GM18870 (cell line): ENCODE data around the gene HPCA.

Experiments used
- ATAC-seq: cut with Tn5 transposase; IDR thresholded peaks from one replicate; pipeline ENCODE4 v1.9.1; 2021; ENCODE audit warnings: moderate library complexity; ENCODE audit not compliant: unreplicated experiment

The HPCA gene

GRCh38 chr1:32886004-32886827, at the start of gene HPCA:
Gene HPCA, plus strand, starts transcription at chr1:32886491. Its CDS starts 2,408 bp downstream, at chr1:32888899.
- no peak for ATAC-seq

- no peak for ATAC-seq
Measured at GRCh38 chr1:32848354-32849063, 37.8 kb upstream of the HPCA start.

- ATAC-seq, result no peak
Measured at GRCh38 chr1:32855861-32856617, 30.3 kb upstream of the HPCA start.

DNA sequence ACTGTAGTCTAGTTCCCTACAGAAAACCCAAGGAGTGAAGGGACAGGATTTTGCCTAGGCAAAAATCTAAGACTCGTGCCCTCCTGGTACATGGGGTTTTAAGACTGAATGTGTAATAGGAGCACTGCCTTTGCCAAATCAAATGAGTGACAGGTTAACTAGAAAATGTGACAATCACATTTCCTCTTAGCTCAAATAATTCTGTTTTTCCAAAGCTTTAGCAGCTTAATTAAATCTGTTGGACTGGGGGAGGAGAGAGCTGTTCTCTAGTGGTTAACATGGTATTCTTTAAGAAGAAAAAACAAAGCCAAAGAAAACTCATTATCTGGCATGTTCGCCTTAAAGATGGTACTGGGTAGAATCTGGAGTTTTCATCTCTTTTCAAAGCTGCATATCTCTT, 28.2 kb upstream of the HPCA start:
- ATAC-seq, result no peak

DNA sequence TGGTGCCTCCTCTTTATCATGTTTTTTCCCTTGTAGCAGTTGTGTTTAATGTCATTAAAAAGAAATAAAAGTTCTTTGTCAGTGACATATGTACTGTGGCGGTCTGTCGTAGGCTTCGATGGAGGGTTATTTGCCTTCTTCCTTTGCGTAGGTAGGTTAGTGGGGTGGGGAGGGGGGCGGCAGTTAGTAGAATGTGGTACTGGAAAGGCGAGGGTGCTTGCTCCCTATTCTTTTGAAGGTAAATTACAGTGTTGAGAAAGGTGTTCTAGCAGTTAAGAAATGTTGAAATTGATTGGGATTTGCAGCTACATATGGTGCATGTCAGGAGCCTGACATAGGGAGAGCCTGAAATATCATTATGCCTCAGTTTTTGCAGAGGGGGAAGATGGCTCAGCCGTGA, 27.5 kb upstream of the HPCA start:
- no peak for ATAC-seq

DNA sequence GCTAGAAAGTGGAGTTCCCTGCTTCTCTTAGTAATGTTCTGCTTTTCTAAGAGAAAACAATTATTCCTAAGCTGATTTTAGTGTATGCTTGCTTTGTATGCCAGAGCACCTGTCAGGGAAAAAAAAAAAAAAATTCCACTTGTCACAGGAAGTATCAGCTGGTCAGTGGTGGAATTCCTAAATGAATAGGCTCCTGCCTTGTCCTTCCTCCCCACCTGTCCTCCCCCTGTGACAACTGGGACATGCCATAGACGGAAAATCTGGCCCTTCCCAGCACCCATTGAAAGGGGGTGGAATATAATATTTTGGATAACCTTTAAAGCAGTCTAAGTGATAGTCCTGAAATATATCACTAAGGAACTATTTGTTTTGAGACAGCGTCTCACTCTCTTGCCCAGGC, 26.4 kb upstream of the HPCA start:
- no peak for ATAC-seq

DNA sequence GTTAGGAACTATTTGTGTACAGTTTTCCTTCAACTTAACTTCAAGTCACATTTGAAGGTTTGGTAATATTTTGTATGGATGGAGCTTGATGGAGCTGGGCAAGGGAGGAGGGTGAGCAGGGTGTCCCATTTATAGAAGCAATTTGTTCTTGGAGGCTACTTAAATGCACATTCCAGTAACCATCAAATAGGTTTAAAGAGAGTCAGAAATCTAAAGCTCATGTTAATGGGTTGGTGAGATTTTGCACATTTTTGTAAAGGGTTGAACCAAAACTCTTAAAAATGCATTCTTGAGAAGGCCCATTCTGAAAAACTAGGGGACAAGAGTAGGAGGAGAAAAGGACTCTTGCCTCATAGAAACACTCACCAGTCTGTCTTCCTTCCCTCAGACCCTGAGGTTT, 25.7 kb upstream of the HPCA start:
- no peak for ATAC-seq

DNA sequence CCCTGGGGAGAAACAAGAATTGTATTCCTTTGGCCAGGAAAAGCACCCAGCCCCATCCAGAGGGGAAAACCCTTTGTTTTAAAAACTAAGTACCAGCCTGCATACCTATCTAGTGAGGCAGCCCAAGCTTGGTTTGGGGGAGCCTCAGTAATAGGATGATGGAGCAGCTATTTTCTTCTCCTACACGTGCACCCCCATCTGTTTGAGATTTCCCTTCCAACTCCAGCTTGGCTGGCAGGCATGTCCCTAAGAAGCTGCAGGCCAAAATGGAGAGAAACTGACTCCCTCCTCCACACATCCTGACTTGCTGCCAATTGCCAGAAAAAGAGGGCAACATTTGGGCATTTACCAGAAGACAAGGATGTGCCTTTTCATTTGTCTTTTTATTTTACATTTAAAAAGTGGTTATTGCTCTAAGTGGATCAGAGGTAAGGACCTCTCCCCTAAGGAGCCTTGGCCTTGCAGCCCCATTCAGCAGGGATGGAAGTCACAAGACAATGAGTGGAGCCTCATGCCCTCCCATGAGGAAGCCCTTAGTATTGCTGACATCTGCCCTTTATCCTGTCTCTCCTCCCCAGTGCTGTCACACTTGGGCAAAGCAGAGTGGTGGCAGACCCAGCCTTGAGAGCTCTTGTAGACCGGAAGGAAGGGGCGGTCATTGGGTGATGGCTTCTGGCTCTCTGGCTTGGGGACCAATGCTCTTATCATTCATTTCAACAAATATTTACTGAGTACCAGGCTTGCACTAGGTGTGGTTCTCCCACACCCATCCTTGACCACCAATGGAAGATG, 24.2 kb upstream of the HPCA start:
- ATAC-seq, result no peak

- ATAC-seq, result no peak
Measured at GRCh38 chr1:32863218-32863880, 22.9 kb upstream of the HPCA start.

DNA sequence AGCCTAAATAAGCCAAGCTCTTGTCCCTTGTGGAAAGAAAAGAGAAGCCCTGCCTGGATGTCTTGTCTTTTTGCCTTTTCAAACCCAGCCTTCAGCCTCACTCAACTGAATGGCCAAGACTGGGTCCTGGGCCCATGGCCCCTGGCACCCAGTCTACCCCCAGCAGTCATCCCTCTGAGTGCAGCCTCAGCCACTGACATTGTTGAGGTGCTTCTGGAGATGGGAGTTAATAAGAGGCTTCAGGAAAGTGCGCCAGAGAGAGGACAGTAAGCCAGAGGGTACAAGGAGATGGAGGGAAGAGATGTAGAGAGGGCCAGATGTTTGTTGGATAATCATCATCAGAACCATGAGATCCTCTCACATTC, 22.4 kb upstream of the HPCA start:
- no peak for ATAC-seq

GRCh38 chr1:32864375-32865019, 21.8 kb upstream of the HPCA start:
- ATAC-seq, result no peak

DNA sequence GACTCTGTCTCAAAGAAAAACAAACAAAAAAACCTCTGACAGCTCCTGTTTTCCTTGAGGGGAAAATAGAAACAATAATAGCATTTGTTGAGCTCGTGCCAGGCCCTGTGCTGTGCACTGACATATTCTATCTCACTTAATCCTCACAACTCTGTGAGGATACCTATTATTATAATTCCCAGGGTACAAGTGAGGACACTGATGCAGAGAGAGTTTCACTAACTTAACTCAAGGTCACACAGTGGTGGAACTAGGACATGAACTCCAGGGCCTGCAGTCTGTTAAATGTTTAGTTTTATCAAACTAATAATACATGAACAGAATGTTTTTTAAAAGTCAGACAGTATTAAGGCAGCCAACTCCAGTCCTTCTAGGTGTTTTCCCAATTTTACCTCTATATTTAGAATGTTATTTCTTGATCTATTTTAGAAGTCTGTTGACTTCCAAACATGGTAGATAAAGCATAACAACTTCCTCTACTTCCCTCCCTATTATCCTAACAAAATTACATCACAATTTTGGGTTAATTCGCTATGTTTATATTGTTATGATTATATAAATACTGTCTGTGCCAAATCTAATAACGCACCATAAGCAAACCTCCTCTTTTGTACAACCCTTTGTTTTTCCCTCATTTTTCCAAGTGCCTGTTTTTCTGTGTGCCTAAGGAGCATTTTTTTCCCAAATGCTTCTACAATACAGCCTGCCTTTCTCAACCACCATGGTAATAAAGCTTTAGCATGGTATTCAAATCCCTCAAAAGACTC, 20.5 kb upstream of the HPCA start:
- ATAC-seq, result no peak

DNA sequence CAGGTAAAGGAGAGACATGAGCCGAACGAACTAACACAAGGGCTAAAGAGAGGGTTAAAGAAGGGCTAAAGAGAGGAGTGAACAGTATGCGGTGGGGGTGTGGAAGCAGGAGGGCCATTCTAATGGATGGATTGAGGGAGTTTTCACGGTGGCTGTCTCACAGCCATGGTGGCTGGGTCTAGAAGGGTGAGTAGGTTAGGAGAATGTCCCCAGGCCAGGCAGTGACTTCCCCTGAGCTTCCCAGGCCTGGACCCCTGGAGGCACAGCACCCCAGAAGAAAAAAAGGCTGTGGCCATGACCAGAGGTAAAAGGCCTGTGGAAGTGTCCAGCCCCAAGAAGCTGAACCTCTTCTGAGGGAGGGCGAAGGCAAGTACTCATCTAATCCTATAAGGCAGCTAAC, 19.1 kb upstream of the HPCA start:
- ATAC-seq, result no peak

DNA sequence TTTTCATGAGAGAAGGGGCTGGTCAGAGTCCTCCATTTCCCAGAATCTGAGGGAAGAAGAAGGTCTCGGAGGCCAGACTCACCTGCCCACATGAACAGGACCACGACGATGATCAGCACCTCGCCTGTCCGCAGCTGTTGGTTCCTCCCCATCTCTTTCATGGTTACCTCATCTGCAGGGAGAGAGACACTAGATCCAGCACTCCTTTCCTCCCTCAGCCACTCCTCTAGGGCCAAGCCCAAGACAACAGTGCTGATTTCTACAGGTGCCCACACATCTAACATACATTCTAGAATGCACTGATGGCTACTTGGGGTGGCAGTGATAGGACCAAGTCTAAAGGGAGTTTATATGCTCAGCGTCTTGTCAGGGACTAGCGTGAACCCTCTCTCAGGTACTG, 18.6 kb upstream of the HPCA start:
- no peak for ATAC-seq

DNA sequence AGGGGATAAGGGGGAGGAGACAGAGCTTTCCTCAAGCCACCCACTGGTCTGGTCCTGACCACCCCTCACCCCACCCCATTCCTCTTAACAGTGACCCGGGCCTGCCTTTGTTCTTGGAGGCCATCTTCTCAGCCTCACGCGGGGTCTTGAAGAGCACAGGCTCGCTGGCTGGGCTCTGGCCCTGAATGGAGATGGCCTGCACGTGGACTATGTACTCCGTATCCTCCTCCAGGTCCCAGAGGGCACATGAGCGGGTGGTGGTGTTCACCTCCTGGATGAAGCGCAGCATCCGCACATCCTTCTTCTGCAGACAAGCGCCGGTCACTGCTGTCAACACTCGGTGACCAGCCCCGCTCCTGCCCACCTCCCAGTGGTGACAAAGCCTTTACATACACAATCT, 18.2 kb upstream of the HPCA start:
- no peak for ATAC-seq

DNA sequence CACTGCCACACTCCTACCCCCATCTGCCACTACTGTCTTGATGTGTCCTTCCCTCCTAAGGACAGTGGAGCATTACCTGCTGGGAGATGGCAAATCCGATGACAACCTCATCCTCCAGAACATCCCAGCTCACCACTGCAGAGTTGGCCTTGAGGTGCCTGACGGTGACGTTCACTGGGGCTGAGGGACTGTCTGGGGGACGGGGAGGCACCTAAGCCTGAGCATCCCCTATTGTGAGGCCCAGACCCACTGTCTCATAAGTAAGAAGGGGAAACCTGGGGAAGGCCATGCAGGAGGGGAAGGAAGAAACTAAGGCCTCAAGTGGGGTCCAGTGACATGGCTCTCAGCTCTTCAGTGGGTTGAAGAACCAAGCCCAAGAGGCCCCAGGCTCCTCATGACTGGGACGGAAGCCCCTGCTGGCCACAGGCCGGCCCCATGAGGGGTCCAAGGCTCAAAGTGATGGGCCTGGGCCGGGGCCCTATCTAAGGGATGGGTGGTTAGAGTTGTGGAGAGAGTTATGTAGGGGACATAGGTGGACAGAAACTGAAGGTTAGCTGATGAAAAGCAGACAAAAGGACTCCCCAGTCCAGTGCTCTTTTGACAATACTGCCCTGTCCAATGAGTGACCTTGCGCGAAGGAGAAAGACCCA, 17.4 kb upstream of the HPCA start:
- ATAC-seq, result no peak

- ATAC-seq, result no peak
Measured at GRCh38 chr1:32869923-32870614, 16.2 kb upstream of the HPCA start.
